K562 (cell line): ENCODE data around the gene TRIM33. TPM values are rescaled to one million over a fixed set of nuclear protein-coding genes. Genes with fewer than 3 reads are reported as not detected.

ENCODE experiments used
- ARID1B ChIP-seq: fragments of 450-650 bp; IDR thresholded peaks from 2 replicates; pipeline ENCODE4 v1.6.1; 2016; ENCODE audit warnings: antibody characterized with exemption, mild to moderate bottlenecking, inconsistent platforms
- ARID2 ChIP-seq: fragments of 450-650 bp; IDR thresholded peaks from 2 replicates; pipeline ENCODE4 v1.6.1; 2017; ENCODE audit warnings: antibody characterized with exemption, mild to moderate bottlenecking
- CBX1 ChIP-seq: sonication (generic); IDR thresholded peaks from 2 replicates; pipeline ENCODE4 v1.6.1; 2016; ENCODE audit warnings: antibody characterized with exemption, low read depth, mild to moderate bottlenecking
- CTBP1 ChIP-seq: fragments of 450-650 bp; IDR thresholded peaks from 2 replicates; pipeline ENCODE4 v1.6.1; 2016; ENCODE audit warnings: borderline replicate concordance
- DPF2 ChIP-seq: fragments of 450-650 bp; IDR thresholded peaks from 2 replicates; pipeline ENCODE4 v1.6.1; 2016
- ELF2 ChIP-seq: fragments of 250-450 bp; sonication (Bioruptor Pico); IDR thresholded peaks from 2 replicates; pipeline ENCODE4 v1.5.0; 2021; ENCODE audit warnings: mild to moderate bottlenecking
- FOSL1 ChIP-seq: fragments of 200-800 bp; sonication (Bioruptor generic); conservative IDR thresholded peaks from 2 replicates; pipeline ENCODE4 v1.6.1; 2016; ENCODE audit warnings: missing genetic modification characterization, missing compliant biosample characterization
- FOXK2 ChIP-seq, 2 experiments: fragments of 450-650 bp; IDR thresholded peaks in 1 of 2; conservative IDR thresholded peaks in 1 of 2; 2 replicates each; pipeline ENCODE4 v1.6.1; 2016; ENCODE audit warnings: low read depth in 2 of 2, mild to moderate bottlenecking in 1 of 2
- JUN ChIP-seq, 2 experiments: sonication (generic) in 1 of 2; formaldehyde crosslinking in 1 of 2; IDR thresholded peaks; 2 replicates each; pipeline versions ENCODE4 v1.6.1 to v1.8.0; 2012 to 2022; ENCODE audit warnings: borderline replicate concordance in 2 of 2, mild to moderate bottlenecking in 2 of 2, improper control_type of control experiment in 1 of 2, low read depth in 1 of 2, low read length in 1 of 2, missing genetic modification reagents in 1 of 2
- KAT2B ChIP-seq: IDR thresholded peaks from one replicate; pipeline ENCODE4 v1.6.1; 2012; ENCODE audit warnings: low read depth, mild to moderate bottlenecking, control low read depth, inconsistent platforms, low read length, moderate library complexity
- MAFK ChIP-seq: IDR thresholded peaks from 2 replicates; pipeline ENCODE4 v1.6.1; 2011; ENCODE audit warnings: low read length, improper control_type of control experiment
- NCOA2 ChIP-seq, 2 experiments: fragments of 450-650 bp; IDR thresholded peaks; 2 replicates each; pipeline ENCODE4 v1.6.1; 2018; ENCODE audit warnings: mild to moderate bottlenecking in 2 of 2, moderate library complexity in 1 of 2; ENCODE audit not compliant: partially characterized antibody in 2 of 2
- NFE2L1 ChIP-seq: fragments of 450-650 bp; IDR thresholded peaks from 2 replicates; pipeline ENCODE4 v1.6.1; 2016; ENCODE audit warnings: missing genetic modification characterization, low read depth, mild to moderate bottlenecking, missing compliant biosample characterization, moderate library complexity, borderline replicate concordance
- POLR2H ChIP-seq: IDR thresholded peaks from 2 replicates; pipeline ENCODE4 v1.6.1; 2016; ENCODE audit warnings: missing genetic modification characterization, low read depth, mild to moderate bottlenecking, control low read depth, missing compliant biosample characterization, moderate library complexity
- POLR3A ChIP-seq: IDR thresholded peaks from 2 replicates; pipeline ENCODE4 v1.6.1; 2011; ENCODE audit warnings: borderline replicate concordance, mild to moderate bottlenecking, moderate library complexity; ENCODE audit not compliant: insufficient read length, insufficient read depth; ENCODE audit errors: extremely low read depth
- PTBP1 ChIP-seq: fragments of 200-400 bp; formaldehyde crosslinking; IDR thresholded peaks from 2 replicates; pipeline ENCODE4 v1.6.1; 2017; ENCODE audit warnings: low read depth, low read length
- SMARCA4 ChIP-seq: fragments of 450-650 bp; IDR thresholded peaks from 2 replicates; pipeline ENCODE4 v1.6.1; 2016
- TRIM24 ChIP-seq, 2 experiments: fragments of 450-650 bp; IDR thresholded peaks; 2 replicates each; pipeline ENCODE4 v1.6.1; 2016
- TRIM28 ChIP-seq: fragments of 450-650 bp; IDR thresholded peaks from 2 replicates; pipeline ENCODE4 v1.6.1; 2017
- WHSC1 ChIP-seq: IDR thresholded peaks from one replicate; pipeline ENCODE4 v1.6.1; 2012; ENCODE audit warnings: low read length, control low read depth, inconsistent platforms
- ZNF121 ChIP-seq: sonication (generic); formaldehyde crosslinking; conservative IDR thresholded peaks from 2 replicates; pipeline ENCODE4 v1.8.0; 2022; ENCODE audit warnings: missing genetic modification reagents
- ZNF184 ChIP-seq: sonication (generic); formaldehyde crosslinking; IDR thresholded peaks from 2 replicates; pipeline ENCODE4 v1.5.0; 2020; ENCODE audit warnings: missing genetic modification reagents
- ZNF3 ChIP-seq: fragments of 250-450 bp; sonication (Bioruptor Pico); IDR thresholded peaks from 2 replicates; pipeline ENCODE4 v1.5.0; 2021; ENCODE audit warnings: mild to moderate bottlenecking, moderate library complexity
- ZNF431 ChIP-seq: sonication (generic); formaldehyde crosslinking; IDR thresholded peaks from 2 replicates; pipeline ENCODE4 v1.8.0; 2022; ENCODE audit warnings: mild to moderate bottlenecking, missing genetic modification reagents
- ZNF584 ChIP-seq: fragments of 200-800 bp; sonication (Bioruptor generic); IDR thresholded peaks from 2 replicates; pipeline ENCODE4 v1.6.1; 2016; ENCODE audit warnings: low read depth, mild to moderate bottlenecking, missing genetic modification characterization, missing compliant biosample characterization
- polyA plus RNA-seq, 8 experiments: library from polyadenylated mRNA; depleted of rRNA in 4 of 8; stranded (reverse) in 5 of 8; unstranded in 3 of 8; fragments of >200 nt; fragmentation: Nextera tagmentation in 2 of 8; fragmentation: Illumina TruSeq in 1 of 8; extraction: Ambion mirVana in 2 of 8; extraction: Trizol in 1 of 8; gene quantifications; 2 replicates each; pipeline versions ENCODE4 v1.2.1 to v1.2.3, GENCODE V29; 2011 to 2014; ENCODE audit warnings: inconsistent platforms in 1 of 8, missing spikeins in 1 of 8
- total RNA-seq, 7 experiments: library from RNA; depleted of rRNA in 6 of 7; stranded (reverse); fragments of >200 nt in 6 of 7; fragmentation: Illumina TruSeq in 2 of 7; extraction: Trizol in 2 of 7; gene quantifications; 2 replicates each; pipeline versions ENCODE4 v1.2.1 to v1.2.3, GENCODE V29; 2011 to 2021; ENCODE audit warnings: low replicate concordance in 1 of 7
- TF ChIP-seq, protein P1 (sequence below): fragments of 250-450 bp; sonication (Bioruptor Pico); IDR thresholded peaks from 2 replicates; pipeline ENCODE4 v1.4.0; 2020; ENCODE audit warnings: mild to moderate bottlenecking, moderate library complexity
- TF ChIP-seq, protein P2 (sequence below): sonication (generic); formaldehyde crosslinking; IDR thresholded peaks from 2 replicates; pipeline ENCODE4 v1.8.0; 2022; ENCODE audit warnings: mild to moderate bottlenecking, low read depth, missing genetic modification reagents
- TF ChIP-seq, protein P3 (sequence below), 2 experiments: fragments of 450-650 bp in 1 of 2; sonication (generic) in 1 of 2; formaldehyde crosslinking; conservative IDR thresholded peaks; 2 replicates each; pipeline versions ENCODE4 v1.4.0 to v1.8.1; 2020 to 2022; ENCODE audit warnings: mild to moderate bottlenecking in 1 of 2, missing genetic modification reagents in 1 of 2

The TRIM33 gene
- total and polyA plus RNA-seq, 9 of the 15 experiments (the other 6 are each of a cell fraction or from before 2014, with no cell fraction given) = 9.3 to 58.4 (median 40.2) TPM

DNA sequence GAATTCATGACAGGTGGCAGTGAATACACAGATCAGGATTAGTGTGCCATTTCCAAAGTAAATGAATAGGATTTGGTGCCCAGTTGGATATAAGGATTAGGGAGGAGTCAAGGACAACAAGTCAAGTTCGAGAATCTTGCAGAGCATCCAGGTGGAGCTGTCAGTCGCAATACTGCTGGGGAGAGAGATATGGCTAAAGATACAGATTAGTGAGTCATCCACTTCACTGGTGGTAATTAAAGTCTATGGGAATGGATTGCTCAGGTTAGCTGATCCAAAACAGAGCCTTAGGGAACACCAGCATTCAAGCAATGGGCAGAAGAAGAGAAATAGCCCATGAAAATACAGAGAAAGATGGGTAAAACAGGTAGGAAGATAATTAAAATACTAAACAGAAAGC lies 43.6 kb upstream of the TRIM33 start (continued):
- TF ChIP-seq, protein P1, sequence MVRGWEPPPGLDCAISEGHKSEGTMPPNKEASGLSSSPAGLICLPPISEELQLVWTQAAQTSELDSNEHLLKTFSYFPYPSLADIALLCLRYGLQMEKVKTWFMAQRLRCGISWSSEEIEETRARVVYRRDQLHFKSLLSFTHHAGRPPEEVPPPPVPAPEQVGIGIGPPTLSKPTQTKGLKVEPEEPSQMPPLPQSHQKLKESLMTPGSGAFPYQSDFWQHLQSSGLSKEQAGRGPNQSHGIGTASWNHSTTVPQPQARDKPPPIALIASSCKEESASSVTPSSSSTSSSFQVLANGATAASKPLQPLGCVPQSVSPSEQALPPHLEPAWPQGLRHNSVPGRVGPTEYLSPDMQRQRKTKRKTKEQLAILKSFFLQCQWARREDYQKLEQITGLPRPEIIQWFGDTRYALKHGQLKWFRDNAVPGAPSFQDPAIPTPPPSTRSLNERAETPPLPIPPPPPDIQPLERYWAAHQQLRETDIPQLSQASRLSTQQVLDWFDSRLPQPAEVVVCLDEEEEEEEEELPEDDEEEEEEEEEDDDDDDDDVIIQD (CRISPR knock-in tag) = no peak
- TF ChIP-seq ARID1B (peak; percentile 44; the same call in 1 of the 2 replicates), TRIM28 (no peak), ELF2 (CRISPR knock-in tag) (no peak), FOSL1 (tag) (peak; percentile 61), TRIM24 (IDR thresholded peaks at IDR 0.05) (no peak), MAFK (no peak), SMARCA4 (peak; percentile 22; the same call in 1 of the 2 replicates), ZNF3 (CRISPR knock-in tag) (no peak), POLR2H (tag) (no peak), PTBP1 (no peak), ZNF584 (CRISPR knock-in tag) (no peak), NCOA2 (IDR thresholded peaks at IDR 0.05; ENCODE audit: partially characterized antibody in 2 of 2) (no peak), WHSC1 (no peak), ZNF184 (CRISPR knock-in tag) (no peak), NFE2L1 (tag) (no peak), POLR3A (no peak), ZNF121 (CRISPR knock-in tag) (no peak), FOXK2 (conservative IDR thresholded peaks at IDR 0.05 in 1 of 2, IDR thresholded peaks at IDR 0.05 in 1 of 2; ENCODE audit: low read depth in 2 of 2) (no peak), KAT2B (no peak), ARID2 (no peak), CTBP1 (peak; percentile 55; the same call in 1 of the 2 replicates), JUN (IDR thresholded peaks at IDR 0.05; ENCODE audit: borderline replicate concordance, low read depth, low read length) (0 out of 2 replicates have a peak, but pooled peaks have one; percentile 27), JUN (CRISPR knock-in tag; IDR thresholded peaks at IDR 0.05; ENCODE audit: borderline replicate concordance) (no peak), CBX1 (no peak), DPF2 (0 out of 2 replicates have a peak, but pooled peaks have one; percentile 25), ZNF431 (CRISPR knock-in tag) (no peak)
- TF ChIP-seq, protein P2, sequence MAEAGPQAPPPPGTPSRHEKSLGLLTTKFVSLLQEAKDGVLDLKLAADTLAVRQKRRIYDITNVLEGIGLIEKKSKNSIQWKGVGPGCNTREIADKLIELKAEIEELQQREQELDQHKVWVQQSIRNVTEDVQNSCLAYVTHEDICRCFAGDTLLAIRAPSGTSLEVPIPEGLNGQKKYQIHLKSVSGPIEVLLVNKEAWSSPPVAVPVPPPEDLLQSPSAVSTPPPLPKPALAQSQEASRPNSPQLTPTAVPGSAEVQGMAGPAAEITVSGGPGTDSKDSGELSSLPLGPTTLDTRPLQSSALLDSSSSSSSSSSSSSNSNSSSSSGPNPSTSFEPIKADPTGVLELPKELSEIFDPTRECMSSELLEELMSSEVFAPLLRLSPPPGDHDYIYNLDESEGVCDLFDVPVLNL (CRISPR knock-in tag) = no peak
- TF ChIP-seq, protein P3, sequence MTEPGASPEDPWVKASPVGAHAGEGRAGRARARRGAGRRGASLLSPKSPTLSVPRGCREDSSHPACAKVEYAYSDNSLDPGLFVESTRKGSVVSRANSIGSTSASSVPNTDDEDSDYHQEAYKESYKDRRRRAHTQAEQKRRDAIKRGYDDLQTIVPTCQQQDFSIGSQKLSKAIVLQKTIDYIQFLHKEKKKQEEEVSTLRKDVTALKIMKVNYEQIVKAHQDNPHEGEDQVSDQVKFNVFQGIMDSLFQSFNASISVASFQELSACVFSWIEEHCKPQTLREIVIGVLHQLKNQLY (CRISPR knock-in tag; conservative IDR thresholded peaks at IDR 0.05) = no peak
